Endothelial cell of umbilical vein (primary cell): Measurements from ENCODE around the gene OCA2. TPM values are rescaled to one million over a fixed set of nuclear protein-coding genes. Genes with fewer than 3 reads are reported as not detected.

Experiments
- BruUV-seq: library from RNA; stranded (reverse); fragments of 400-500 nt; replicated peaks from 2 replicates; lab custom pipeline; 2021; lab: Mats Ljungman, UMichigan
- CTCF ChIA-PET: fragments of 300-600, 350-600 bp; sonication (Branson Sonifier 250); formaldehyde crosslinking; loops from one replicate; lab custom pipeline; 2021; ENCODE audit warnings: antibody characterized with exemption, inconsistent platforms; lab: Charles Lee
- POLR2A ChIA-PET: fragments of 300-600, 350-600 bp; sonication (Branson Sonifier 250); formaldehyde crosslinking; loops from one replicate; lab custom pipeline; 2021; ENCODE audit warnings: antibody characterized with exemption, inconsistent platforms; lab: Charles Lee
- DNase-seq: peaks from one replicate; pipeline ENCODE4 v3.0.0-alpha.2; 2011; ENCODE audit warnings: low read depth, low spot score
- FAIRE-seq: peaks from 2 replicates; lab custom pipeline; 2011; peaks lifted over from hg19 to GRCh38; lab: Jason Lieb, UNC
- H2AFZ ChIP-seq: 2 replicates; pipeline ENCODE4 v1.6.0; 2012; ENCODE audit warnings: low read depth, low read length, control low read depth, inconsistent platforms
- H3K27ac ChIP-seq: 2 replicates; pipeline ENCODE4 v1.5.1; 2011; ENCODE audit warnings: low read depth, mild to moderate bottlenecking, control low read depth, low read length, moderate library complexity; ENCODE audit not compliant: insufficient read depth
- H3K27me3 ChIP-seq, 2 experiments: 2 replicates each; pipeline versions ENCODE4 v1.6.0 to v1.6.1; 2011; ENCODE audit warnings: low read length in 2 of 2, mixed read lengths in 1 of 2; ENCODE audit not compliant: control insufficient read depth in 2 of 2, insufficient read depth in 2 of 2
- H3K36me3 ChIP-seq, 2 experiments: 2 replicates in 1 of 2; 3 replicates in 1 of 2; pipeline ENCODE4 v1.5.1; 2011; ENCODE audit warnings: low read length in 2 of 2, mild to moderate bottlenecking in 1 of 2, moderate library complexity in 1 of 2; ENCODE audit not compliant: control insufficient read depth in 2 of 2, insufficient read depth in 2 of 2; ENCODE audit errors: extremely low read depth in 1 of 2
- H3K4me1 ChIP-seq: 3 replicates; pipeline ENCODE4 v1.5.1; 2011; ENCODE audit warnings: mild to moderate bottlenecking, low read length; ENCODE audit not compliant: control insufficient read depth, insufficient read depth; ENCODE audit errors: extremely low read depth
- H3K4me2 ChIP-seq: 2 replicates; pipeline ENCODE4 v1.6.1; 2011; ENCODE audit warnings: low read length, control low read depth, mixed read lengths; ENCODE audit not compliant: insufficient read depth
- H3K4me3 ChIP-seq, 3 experiments: fragments of 200-600 bp in 1 of 3; sonication (generic), shearing (Covaris generic) in 1 of 3; replicated peaks in 1 of 3; 2 replicates each; pipeline ENCODE4 v1.5.1; 2011 to 2016; ENCODE audit warnings: control low read depth in 3 of 3, low read length in 3 of 3, mild to moderate bottlenecking in 2 of 3, inconsistent platforms in 1 of 3, low read depth in 1 of 3, moderate library complexity in 1 of 3; ENCODE audit not compliant: insufficient read depth in 1 of 3
- H3K79me2 ChIP-seq: 2 replicates; pipeline ENCODE4 v1.6.0; 2012; ENCODE audit warnings: low read length, inconsistent platforms; ENCODE audit not compliant: control insufficient read depth, insufficient read depth
- H3K9ac ChIP-seq: replicated peaks from 2 replicates; pipeline ENCODE3; 2011; ENCODE audit warnings: low read length, control low read depth; ENCODE audit not compliant: insufficient read depth; ENCODE audit errors: extremely low read depth
- H3K9me1 ChIP-seq: replicated peaks from 3 replicates; pipeline ENCODE4 v1.6.0; 2011; ENCODE audit warnings: mild to moderate bottlenecking, low read length; ENCODE audit not compliant: control insufficient read depth, insufficient read depth; ENCODE audit errors: extremely low read depth
- H3K9me3 ChIP-seq: replicated peaks from 2 replicates; pipeline ENCODE4 v1.5.1; 2012; ENCODE audit warnings: low read length, inconsistent platforms; ENCODE audit not compliant: control insufficient read depth, insufficient read depth
- H4K20me1 ChIP-seq: replicated peaks from 2 replicates; pipeline ENCODE3; 2011; ENCODE audit warnings: mild to moderate bottlenecking, low read length; ENCODE audit not compliant: control insufficient read depth, insufficient read depth; ENCODE audit errors: extremely low read depth
- CTCF ChIP-seq, 2 donors: IDR thresholded peaks; 1 replicate in 1 of 2; 2 replicates in 1 of 2; pipeline ENCODE4 v1.5.1; 2011; ENCODE audit warnings: low read length in 2 of 2, mild to moderate bottlenecking in 2 of 2, moderate library complexity in 2 of 2, control low read depth in 1 of 2, inconsistent platforms in 1 of 2, low read depth in 1 of 2; ENCODE audit not compliant: insufficient read depth in 1 of 2; ENCODE audit errors: extremely low read depth in 1 of 2
- EZH2 ChIP-seq: IDR thresholded peaks from 2 replicates; pipeline ENCODE4 v1.6.1; 2012; ENCODE audit warnings: borderline replicate concordance, low read depth, mild to moderate bottlenecking, moderate library complexity, low read length, inconsistent platforms; ENCODE audit not compliant: severe bottlenecking
- FOS ChIP-seq: IDR thresholded peaks from 2 replicates; pipeline ENCODE4 v1.6.1; 2011; ENCODE audit warnings: mild to moderate bottlenecking, low read length, moderate library complexity, borderline replicate concordance; ENCODE audit not compliant: insufficient read depth
- dilution Hi-C: fragments of 300-500 bp; cut with MboI; formaldehyde crosslinking; loops from one replicate; pipeline ENCODE4 v1.15.0; 2019; ENCODE audit warnings: low sequenced_read_pairs; ENCODE audit not compliant: extremely low pct_ligation_motif_present
- intact Hi-C: fragments of 100-400 bp; cut with micrococcal nuclease; formaldehyde crosslinking; loops from one replicate; pipeline ENCODE4 v1.10.0; 2022
- polyA plus RNA-seq, 4 experiments: library from polyadenylated mRNA; depleted of rRNA in 3 of 4; stranded (reverse) in 3 of 4; unstranded in 1 of 4; fragments of >200 nt; gene quantifications; 2 replicates each; pipeline versions ENCODE4 v1.2.1 to v1.2.3, GENCODE V29; 2011 to 2012; ENCODE audit warnings: missing spikeins in 1 of 4
- total RNA-seq: library from RNA; stranded (reverse); gene quantifications from 2 replicates; pipeline ENCODE4 v1.2.3, GENCODE V29; 2021

OCA2 gene
- total and polyA plus RNA-seq, 2 donors (not counting 3 experiments of a cell fraction or from before 2014, with no cell fraction given) = not detected

- Histone ChIP-seq H3K4me1 (peaks cover 12% of the 10 kb centered on the region), H3K9ac (no peak overlapping the region), H3K4me3 (peak overlapping the region in 2 of 3 experiments; percentile 16 to 56), H3K9me3 (no peaks in the 10 kb centered on the region), H3K27ac (no peak overlapping the region), H4K20me1 (no peaks in the 10 kb centered on the region), H3K36me3 (no peaks in the 10 kb centered on the region), H3K27me3 (peaks cover 41 to 55% of the 10 kb centered on the region in 2 experiments), H3K9me1 (no peaks in the 10 kb centered on the region), H3K79me2 (no peaks in the 10 kb centered on the region), H2AFZ (peak overlapping the region; percentile 64), H3K4me2 (peak overlapping the region; percentile 30)
- DNase-seq = no peak
- no TSS peak for BruUV-seq
- ChIA-PET CTCF (interaction anchor here (2.0 to 2.5 kb wide), 3 partner anchors 12 to 1204 kb away, joined by 5 to 15 read pairs (median 5); no protein-coding TSS in a partner anchor), POLR2A (interaction anchor here (0.7 kb wide), 1 partner anchor 1725 kb away, joined by 4 read pairs; no protein-coding TSS in a partner anchor)
- TF ChIP-seq EZH2 (peak; percentile 44), CTCF (IDR thresholded peaks at IDR 0.05; ENCODE audit: extremely low read depth in 1 of 2, insufficient read depth in 1 of 2, low read depth in 1 of 2, low read length in 2 of 2) (no peak), FOS (no peak)
- dilution Hi-C loops (no loop called here), intact Hi-C loops (no loop called here)
- no peak for FAIRE-seq
These were observed 4.2 kb downstream of the OCA2 start for GRCh38 chr15:28094732-28095521.
